Loucy (cell line): ENCODE data around the gene DPF3.

Experiments used
- CTCF ChIP-seq: fragments of 200-600 bp; sonication (generic); conservative IDR thresholded peaks from 2 replicates; pipeline ENCODE4 v1.5.1; 2014; ENCODE audit warnings: mild to moderate bottlenecking, antibody characterized with exemption, low read length
- EZH2phosphoT487 ChIP-seq: fragments of 200-600 bp; IDR thresholded peaks from 2 replicates; pipeline ENCODE4 v1.6.1; 2018; ENCODE audit warnings: antibody characterized with exemption, mild to moderate bottlenecking, moderate library complexity, borderline replicate concordance

DNA sequence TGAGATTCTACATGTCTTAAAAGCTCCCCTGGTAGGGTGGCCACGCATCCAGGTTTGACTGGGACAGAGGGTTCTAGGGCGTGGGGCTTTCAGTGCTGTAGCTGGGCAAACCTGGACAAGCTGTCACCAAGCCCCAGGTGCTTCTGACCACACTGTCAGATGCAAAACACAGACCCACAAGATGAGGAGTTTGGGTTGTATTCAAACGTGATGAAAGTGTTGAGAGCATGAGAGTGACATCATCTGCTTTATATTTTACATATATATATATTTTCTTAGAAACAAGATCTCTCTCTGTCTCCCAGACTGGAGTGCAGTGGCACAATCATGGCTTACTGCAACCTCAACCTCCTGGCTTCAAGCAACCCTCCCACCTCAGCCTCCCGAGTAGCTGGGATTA is 210.1 kb downstream of the DPF3 start:
- TF ChIP-seq CTCF (no peak), EZH2phosphoT487 (no peak)
